ENCODE results near the gene SHC1.

SHC1 gene

DNA sequence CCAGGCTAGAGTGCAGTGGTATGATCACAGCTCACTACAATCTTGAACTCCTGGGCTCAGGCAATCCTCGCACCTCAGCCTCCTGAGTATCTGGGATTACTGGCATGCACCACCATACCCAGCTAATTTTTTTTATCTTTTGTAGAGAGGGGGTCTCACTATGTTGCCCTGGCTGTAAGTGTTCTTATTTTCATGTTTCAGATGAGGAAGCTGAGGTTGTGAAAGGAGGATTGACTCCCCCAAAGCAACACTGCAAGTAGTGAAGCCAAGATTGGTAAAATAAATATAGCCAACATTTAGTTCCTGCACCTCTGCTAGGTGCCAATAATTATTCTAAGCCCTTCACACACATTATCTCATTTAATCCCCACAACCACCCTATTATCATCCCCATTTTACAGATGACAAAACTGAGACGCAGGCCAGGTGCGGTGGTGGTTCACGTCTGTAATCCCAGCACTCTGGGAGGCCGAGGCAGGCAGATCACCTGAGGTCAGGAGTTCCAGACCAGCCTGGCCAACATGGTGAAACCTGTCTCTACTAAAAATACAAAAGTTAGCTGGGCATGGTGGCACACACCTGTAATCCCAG, 36.1 kb downstream of the SHC1 start:
- DNase-seq, result no peak

DNA sequence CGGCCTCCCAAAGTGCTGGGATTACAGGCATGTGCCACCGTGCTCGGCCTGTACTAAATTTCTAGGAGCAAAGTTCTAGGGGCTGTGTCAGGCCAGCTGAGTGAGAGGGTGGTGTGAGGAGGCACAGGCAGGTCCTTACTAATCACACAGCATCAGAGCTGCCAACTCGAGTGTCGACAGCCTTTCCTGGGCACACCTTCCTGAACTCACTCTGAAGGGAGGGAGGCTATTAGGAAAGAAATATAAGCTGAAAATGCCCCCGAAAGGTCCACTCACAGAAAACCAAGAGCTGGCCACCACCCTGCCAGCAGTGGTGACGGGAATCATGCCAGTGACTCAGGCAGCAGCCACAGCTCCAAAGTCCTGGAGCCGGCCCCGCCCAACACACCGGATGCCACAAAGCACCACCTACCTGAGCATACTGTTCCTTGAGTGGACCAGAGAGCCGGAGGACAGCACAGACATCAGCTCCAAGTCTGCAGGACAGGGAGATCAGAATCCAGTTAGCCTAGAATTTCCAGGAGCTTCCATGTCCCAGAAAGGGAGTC, 38.5 kb downstream of the SHC1 start:
- DNase-seq, result no peak

DNA sequence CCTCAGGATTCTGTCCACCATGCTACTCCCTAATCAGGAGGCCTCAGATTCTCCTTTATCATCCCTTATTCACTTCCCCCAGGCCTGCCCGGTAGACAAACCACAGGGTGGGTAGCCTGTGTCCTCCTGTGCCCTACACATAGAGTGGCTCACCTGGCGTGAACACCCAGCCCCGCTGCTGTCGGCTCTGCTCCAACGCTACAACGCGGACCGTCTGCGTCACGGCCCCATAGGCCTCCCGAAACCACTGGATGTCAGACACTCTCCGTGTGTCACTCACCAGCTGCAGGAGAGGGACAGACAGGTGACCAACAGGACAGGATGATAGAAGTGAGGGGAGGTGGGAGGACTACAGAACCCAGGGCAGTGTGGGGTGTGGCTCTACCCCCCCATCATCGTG, 44.3 kb downstream of the SHC1 start:
- no peak for DNase-seq

DNA sequence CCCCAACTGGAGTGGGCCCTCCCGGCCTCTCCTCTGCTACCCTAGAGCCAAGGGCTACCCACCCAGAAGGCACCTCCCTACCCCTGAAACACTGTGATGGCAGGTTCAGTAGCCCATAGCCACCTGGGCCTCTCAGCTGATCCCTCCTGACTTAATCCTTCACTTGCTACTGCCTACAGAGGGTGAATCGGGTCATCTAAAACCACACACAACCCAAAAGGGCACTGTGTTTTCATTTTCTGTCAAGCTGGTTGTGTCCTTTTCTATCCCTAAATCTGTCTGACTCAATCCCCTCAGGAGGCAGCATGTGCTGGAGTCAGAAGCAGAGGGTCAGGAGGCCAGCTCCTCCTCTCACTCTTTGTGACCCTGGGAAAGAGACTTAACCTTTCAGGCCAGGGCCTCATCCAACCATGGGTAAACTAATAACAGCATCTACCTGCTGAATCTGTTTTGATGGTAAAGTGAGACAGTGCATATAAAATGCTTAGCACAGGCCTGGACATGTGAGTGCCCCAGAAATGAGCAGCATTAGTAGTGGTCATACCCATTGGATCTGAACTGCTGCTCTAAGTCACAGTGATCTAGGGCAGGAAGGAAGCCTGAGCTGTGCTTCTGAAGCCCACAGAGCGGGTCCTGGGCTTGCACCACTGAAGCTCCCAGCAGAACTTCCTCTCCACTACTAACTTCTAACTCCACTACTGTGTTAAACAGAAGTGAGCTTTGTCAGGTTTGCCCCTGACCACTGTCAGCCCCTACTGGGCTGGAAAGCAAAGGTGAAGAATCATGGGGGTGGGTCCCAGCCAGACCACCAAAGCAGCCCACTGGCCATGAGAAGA, 45.0 kb downstream of the SHC1 start:
- no peak for DNase-seq

DNA sequence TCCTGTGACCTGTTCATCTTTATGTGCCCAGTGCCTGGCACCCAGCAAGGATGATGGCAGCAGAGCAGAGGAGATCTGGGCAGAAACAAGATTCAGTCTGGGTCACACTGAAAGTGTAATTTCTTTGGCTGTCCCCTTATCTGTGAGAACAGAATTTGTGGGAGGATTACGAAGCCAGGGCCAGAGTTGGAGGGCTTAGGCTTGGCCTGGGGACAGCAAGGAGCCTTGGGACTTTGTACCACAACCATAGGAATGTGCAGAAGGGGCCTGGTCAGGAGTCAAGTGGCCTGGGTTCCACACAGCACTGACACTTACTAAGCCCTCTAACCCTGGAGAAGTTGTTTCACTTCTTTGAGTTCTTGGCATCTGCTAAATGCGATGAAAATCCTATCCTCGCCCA, 46.9 kb downstream of the SHC1 start:
- DNase-seq, result no peak

DNA sequence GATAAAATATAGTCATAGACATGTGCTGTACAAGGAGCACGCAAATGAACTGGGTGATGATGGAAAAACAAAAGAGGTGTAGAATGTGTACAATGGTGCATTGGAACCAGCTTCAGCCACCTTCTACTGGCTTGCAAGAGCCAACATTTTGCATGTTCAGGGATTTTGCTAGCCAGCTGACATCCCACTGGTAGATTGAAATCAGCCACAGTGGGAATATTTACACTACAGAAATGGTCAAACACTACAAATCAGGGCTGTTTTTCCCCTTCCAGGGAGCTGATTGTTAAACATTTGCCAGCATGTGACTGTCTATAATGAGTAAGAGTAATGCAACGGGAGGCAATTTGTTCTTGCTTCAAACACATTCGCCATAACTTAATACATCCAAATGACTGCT, 57.3 kb downstream of the SHC1 start:
- no peak for DNase-seq

DNA sequence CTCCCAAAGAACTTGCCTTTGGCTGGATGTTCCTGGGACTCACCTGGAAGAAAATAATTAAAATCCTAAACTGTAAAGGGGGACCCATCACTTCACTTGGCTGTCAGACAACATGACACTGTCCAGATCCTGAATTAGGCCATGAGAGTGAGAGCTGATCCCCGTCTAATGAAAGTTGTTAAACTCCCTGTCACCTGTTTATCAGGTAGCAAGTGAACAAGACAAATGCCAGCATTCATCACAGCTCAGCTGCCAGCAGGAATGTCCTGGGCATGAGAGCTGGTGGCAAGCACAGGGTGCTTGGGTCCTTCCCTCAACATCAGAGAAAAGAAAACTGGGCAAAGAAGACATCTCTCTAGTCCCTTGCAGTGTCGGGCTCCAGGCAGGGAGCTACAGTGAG, 57.8 kb downstream of the SHC1 start:
- no peak for DNase-seq

All from right hindlimb (tissue), 1 donor.